Measurements from ENCODE around the gene TAS2R40.
"Not testable (repeated sequence)": the region's sequence is repeated elsewhere in the genome, so short reads cannot be mapped to it uniquely, and the experiment has no call there.

Gene TAS2R40

GRCh38 chr7:143252006-143252405 lies 30.2 kb downstream of the TAS2R40 start:
- DNase-seq: no peak

GRCh38 chr7:143255564-143255963 lies 33.7 kb downstream of the TAS2R40 start:
- DNase-seq: peak; percentile 65

GRCh38 chr7:143256325-143256724 lies 34.5 kb downstream of the TAS2R40 start:
- no peak for DNase-seq

GRCh38 chr7:143256932-143257331 lies 35.1 kb downstream of the TAS2R40 start:
- no peak for DNase-seq

GRCh38 chr7:143257501-143257900 lies 35.7 kb downstream of the TAS2R40 start:
- no peak for DNase-seq

- DNase-seq: peak; percentile 45
Observed at GRCh38 chr7:143258831-143259230, 37.0 kb downstream of the TAS2R40 start.

GRCh38 chr7:143259765-143260164 lies 37.9 kb downstream of the TAS2R40 start:
- DNase-seq: no peak

- DNase-seq: no peak
Observed at GRCh38 chr7:143261901-143262300, 40.1 kb downstream of the TAS2R40 start.

GRCh38 chr7:143263266-143264195 lies 41.7 kb downstream of the TAS2R40 start, which contains the start of gene GSTK1:
Gene GSTK1, plus strand, starts transcription at chr7:143263441. Its CDS starts 73 bp downstream, at chr7:143263514.
- DNase-seq: peak; percentile 92

GRCh38 chr7:143264196-143264568 lies 42.3 kb downstream of the TAS2R40 start:
- DNase-seq: not testable (repeated sequence)

GRCh38 chr7:143265017-143265693 lies 43.3 kb downstream of the TAS2R40 start:
- no peak for DNase-seq

GRCh38 chr7:143269251-143269650 lies 47.4 kb downstream of the TAS2R40 start:
- no peak for DNase-seq

GRCh38 chr7:143271240-143271639 lies 49.4 kb downstream of the TAS2R40 start:
- DNase-seq: no peak

Data from hematopoietic multipotent progenitor cell treated with erythropoietin and hydrocortisone succinate and interleukin-3 and kit ligand, for 4 days (in vitro differentiated cells).